GM12878 (cell line): ENCODE measurements around the gene NME7. TPM values are rescaled to one million over a fixed set of nuclear protein-coding genes. Genes with fewer than 3 reads are reported as not detected.

ENCODE experiments used
- ATAC-seq: fragments of 200-7000 bp; cut with Tn5 transposase; 3 replicates; pipeline ENCODE4 v1.9.1; 2020; ENCODE audit warnings: mild to moderate bottlenecking, moderate library complexity
- BruUV-seq: library from RNA; stranded (reverse); fragments of 400-500 nt; replicated peaks from 2 replicates; lab custom pipeline; 2021; lab: Mats Ljungman, UMichigan
- CTCF ChIA-PET: fragments of 300-600 bp; sonication (Branson Sonifier 250); formaldehyde crosslinking; extraction: SDS; loops from one replicate; lab custom pipeline; 2021; ENCODE audit warnings: inconsistent platforms; lab: Yijun Ruan, JAX
- POLR2A ChIA-PET: fragments of 350-600 bp; formaldehyde crosslinking; extraction: SDS; loops from one replicate; lab custom pipeline; 2021; ENCODE audit warnings: inconsistent platforms; lab: Charles Lee
- RAD21 ChIA-PET: fragments of 300-600 bp; sonication (Branson Sonifier 250); formaldehyde crosslinking; loops from one replicate; lab custom pipeline; 2023; ENCODE audit warnings: antibody characterized with exemption; ENCODE audit not compliant: unreplicated experiment; lab: Charles Lee
- SMC1A ChIA-PET: fragments of 300-600 bp; sonication (Branson Sonifier 250); formaldehyde crosslinking; loops from one replicate; lab custom pipeline; 2023; ENCODE audit not compliant: unreplicated experiment, uncharacterized antibody; lab: Charles Lee
- DNase-seq: peaks from one replicate; pipeline ENCODE4 v3.0.0-alpha.2; 2011; ENCODE audit warnings: low read depth, low spot score
- FAIRE-seq: peaks from 3 replicates; lab custom pipeline; 2011; peaks lifted over from hg19 to GRCh38; lab: Jason Lieb, UNC
- H2AFZ ChIP-seq: 2 replicates; pipeline ENCODE4 v1.6.0; 2011; ENCODE audit warnings: low read depth, low read length, control low read depth; ENCODE audit not compliant: control insufficient read depth
- H3K27ac ChIP-seq: 2 replicates; pipeline ENCODE4 v1.5.1; 2011; ENCODE audit warnings: control low read depth; ENCODE audit not compliant: control insufficient read depth, insufficient read depth
- H3K27me3 ChIP-seq, 2 experiments: replicated peaks in 1 of 2; 2 replicates each; pipeline versions ENCODE4 v1.6.0 to v1.6.1; 2011; ENCODE audit warnings: low read length in 1 of 2; ENCODE audit not compliant: control insufficient read depth in 2 of 2, insufficient read depth in 2 of 2
- H3K36me3 ChIP-seq, 2 experiments: 2 replicates each; pipeline ENCODE4 v1.5.1; 2011; ENCODE audit warnings: low read length in 1 of 2; ENCODE audit not compliant: control insufficient read depth in 2 of 2, insufficient read depth in 2 of 2
- H3K4me1 ChIP-seq: 2 replicates; pipeline ENCODE4 v1.6.1; 2011; ENCODE audit warnings: mild to moderate bottlenecking, low read length, moderate library complexity, mixed read lengths; ENCODE audit not compliant: control insufficient read depth, insufficient read depth
- H3K4me2 ChIP-seq: 2 replicates; pipeline ENCODE4 v1.6.0; 2011; ENCODE audit warnings: control low read depth; ENCODE audit not compliant: control insufficient read depth, insufficient read depth
- H3K4me3 ChIP-seq: fragments of 200-600 bp; sonication (generic); 2 replicates; pipeline ENCODE4 v1.5.1; 2016
- H3K79me2 ChIP-seq: 2 replicates; pipeline ENCODE4 v1.6.0; 2011; ENCODE audit warnings: low read length; ENCODE audit not compliant: control insufficient read depth, insufficient read depth
- H3K9ac ChIP-seq: 2 replicates; pipeline ENCODE4 v1.8.0; 2011; ENCODE audit warnings: low read length, control low read depth, mixed read lengths; ENCODE audit not compliant: control insufficient read depth, insufficient read depth
- H3K9me3 ChIP-seq: replicated peaks from 3 replicates; pipeline ENCODE4 v1.5.1; 2011; ENCODE audit warnings: mild to moderate bottlenecking, low read length; ENCODE audit not compliant: control insufficient read depth, insufficient read depth
- H4K20me1 ChIP-seq: 2 replicates; pipeline ENCODE4 v1.6.0; 2011; ENCODE audit not compliant: control insufficient read depth, insufficient read depth
- DPF2 ChIP-seq: fragments of 450-650 bp; IDR thresholded peaks from 2 replicates; pipeline ENCODE4 v1.6.1; 2017; ENCODE audit warnings: mild to moderate bottlenecking
- FOS ChIP-seq: IDR thresholded peaks from 3 replicates; pipeline ENCODE4 v1.6.1; 2011; ENCODE audit warnings: borderline replicate concordance; ENCODE audit not compliant: insufficient read length; ENCODE audit errors: extremely low read depth
- JUND ChIP-seq: IDR thresholded peaks from 2 replicates; pipeline ENCODE4 v1.6.1; 2012; ENCODE audit warnings: low read depth, mild to moderate bottlenecking, low read length, improper control_type of control experiment, moderate library complexity
- LARP7 ChIP-seq: fragments of 450-650 bp; IDR thresholded peaks from 2 replicates; pipeline ENCODE4 v1.6.1; 2017; ENCODE audit warnings: mild to moderate bottlenecking
- MEF2A ChIP-seq: IDR thresholded peaks from 2 replicates; pipeline ENCODE4 v1.6.1; 2011; ENCODE audit warnings: low read depth, mild to moderate bottlenecking, low read length, moderate library complexity; ENCODE audit not compliant: insufficient read depth
- MTA3 ChIP-seq: IDR thresholded peaks from 2 replicates; pipeline ENCODE4 v1.6.1; 2012; ENCODE audit warnings: low read length, inconsistent platforms, borderline replicate concordance
- POLR2AphosphoS5 ChIP-seq: IDR thresholded peaks from 2 replicates; pipeline ENCODE4 v1.6.1; 2011; ENCODE audit warnings: mild to moderate bottlenecking, low read length, inconsistent platforms
- RAD21 ChIP-seq: IDR thresholded peaks from 2 replicates; pipeline ENCODE4 v1.6.1; 2011; ENCODE audit warnings: mild to moderate bottlenecking, low read depth, low read length, moderate library complexity; ENCODE audit not compliant: insufficient read depth
- RAD51 ChIP-seq: fragments of 450-650 bp; IDR thresholded peaks from 2 replicates; pipeline ENCODE4 v1.6.1; 2016; ENCODE audit warnings: moderate library complexity, mild to moderate bottlenecking, inconsistent platforms
- SMARCA5 ChIP-seq: fragments of 450-650 bp; IDR thresholded peaks from 2 replicates; pipeline ENCODE4 v1.6.1; 2017; ENCODE audit warnings: mild to moderate bottlenecking
- ZNF24 ChIP-seq: fragments of 450-650 bp; IDR thresholded peaks from 2 replicates; pipeline ENCODE4 v1.6.1; 2017; ENCODE audit warnings: antibody characterized with exemption, mild to moderate bottlenecking
- WGBS: methylation state at CpG from one replicate; pipeline ENCODE4 v1.1.6; 2016; ENCODE audit warnings: low lambda C conversion rate; ENCODE audit not compliant: insufficient replicate concordance, insufficient coverage; ENCODE audit errors: missing lambda C conversion rate; 5-methylcytosine and 5-hydroxymethylcytosine counted together
- in situ Hi-C: fragments of 300-500 bp; cut with MboI; formaldehyde crosslinking; loops from 9 replicates; pipeline ENCODE4 v1.14.3; 2018; ENCODE audit warnings: mixed read lengths
- intact Hi-C: fragments of 100-400 bp; cut with micrococcal nuclease; formaldehyde crosslinking; loops from one replicate; pipeline ENCODE4 v1.14.2; 2022; ENCODE audit not compliant: unreplicated experiment
- polyA plus RNA-seq, 11 experiments: library from polyadenylated mRNA; depleted of rRNA in 4 of 11; unstranded in 6 of 11; stranded (reverse) in 5 of 11; fragments of >200 nt; fragmentation: Nextera tagmentation in 4 of 11; fragmentation: Illumina TruSeq in 1 of 11; extraction: Ambion mirVana in 4 of 11; extraction: Trizol in 1 of 11; gene quantifications; 1 replicate in 1 of 11; 2 replicates in 10 of 11; pipeline versions ENCODE4 v1.2.1 to v1.2.3, GENCODE V29; 2011 to 2016; ENCODE audit warnings: inconsistent platforms in 2 of 11, missing spikeins in 2 of 11, low read depth in 1 of 11
- total RNA-seq, 4 experiments: library from RNA; depleted of rRNA in 3 of 4; stranded (reverse); fragments of >200 nt in 3 of 4; fragmentation: Illumina TruSeq in 1 of 4; extraction: Trizol in 1 of 4; gene quantifications; 2 replicates each; pipeline versions ENCODE4 v1.2.1 to v1.2.3, GENCODE V29; 2013 to 2021
- TF ChIP-seq, protein P1 (sequence below): fragments of 450-650 bp; IDR thresholded peaks from 2 replicates; pipeline ENCODE4 v1.6.1; 2014; ENCODE audit warnings: mild to moderate bottlenecking

Gene NME7
- total and polyA plus RNA-seq, 10 of the 15 experiments (the other 5 are each of a cell fraction or from before 2014, with no cell fraction given) = 1.5 to 15.6 (median 7.2) TPM

DNA sequence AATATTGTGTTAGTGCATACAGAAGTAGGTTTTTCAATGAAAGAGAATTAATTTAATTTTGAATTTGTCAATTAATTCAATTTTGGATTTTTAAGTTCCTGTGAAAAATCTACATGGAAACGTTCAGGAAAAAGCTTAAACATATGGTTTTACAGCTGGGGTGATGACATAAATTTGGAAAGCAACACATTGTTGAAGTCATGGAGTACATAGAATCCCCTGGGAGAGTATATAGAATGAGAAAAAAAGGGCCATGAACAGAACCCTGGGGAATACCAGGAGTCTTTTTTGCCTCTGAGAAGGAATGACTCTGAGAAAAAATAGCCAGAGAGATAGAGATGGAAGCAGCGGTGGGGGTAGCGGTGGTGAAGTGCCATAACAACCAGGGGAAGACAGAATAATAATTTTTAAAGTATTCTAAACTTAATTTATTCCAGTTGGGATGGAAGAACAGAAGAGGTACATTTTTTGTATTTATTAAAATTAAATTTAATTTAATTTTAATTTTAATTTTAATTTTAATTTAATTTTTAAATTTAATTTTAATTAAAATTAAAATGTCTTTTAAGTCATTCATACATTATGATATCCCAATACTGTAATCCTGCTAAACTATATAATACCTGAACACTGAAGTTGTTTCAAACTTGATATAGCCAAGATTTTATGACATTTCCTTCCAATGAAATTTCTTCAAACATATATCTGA, 48.9 kb downstream of the NME7 start:
- DNase-seq (no peak), FAIRE-seq (no peak), ATAC-seq (no peak)
- BruUV-seq = no TSS peak
- POLR2A ChIA-PET = no interaction called here
- Histone ChIP-seq H4K20me1 (no peaks in the 10 kb centered on the region), H3K9ac (no peak overlapping the region), H3K79me2 (no peaks in the 10 kb centered on the region), H3K9me3 (no peaks in the 10 kb centered on the region), H3K27ac (no peak overlapping the region), H3K4me3 (no peak overlapping the region), H3K27me3 (no peaks in the 10 kb centered on the region), H3K4me2 (no peak overlapping the region), H3K4me1 (no peaks in the 10 kb centered on the region), H3K36me3 (no peaks in the 10 kb centered on the region), H2AFZ (no peak overlapping the region)
- SMC1A ChIA-PET = interaction anchor here (1.0 kb wide), 1 partner anchor 8 kb away, joined by 4 read pairs; no protein-coding TSS in a partner anchor
- RAD21 ChIA-PET = interaction anchor here (0.7 kb wide), 1 partner anchor 8 kb away, joined by 3 read pairs; no protein-coding TSS in a partner anchor
- TF ChIP-seq RAD51 = no peak
- no peak for TF ChIP-seq RAD21
- no peak for TF ChIP-seq POLR2AphosphoS5
- TF ChIP-seq SMARCA5 = no peak
- TF ChIP-seq JUND = no peak
- TF ChIP-seq ZNF24 = no peak
- TF ChIP-seq, protein P1, sequence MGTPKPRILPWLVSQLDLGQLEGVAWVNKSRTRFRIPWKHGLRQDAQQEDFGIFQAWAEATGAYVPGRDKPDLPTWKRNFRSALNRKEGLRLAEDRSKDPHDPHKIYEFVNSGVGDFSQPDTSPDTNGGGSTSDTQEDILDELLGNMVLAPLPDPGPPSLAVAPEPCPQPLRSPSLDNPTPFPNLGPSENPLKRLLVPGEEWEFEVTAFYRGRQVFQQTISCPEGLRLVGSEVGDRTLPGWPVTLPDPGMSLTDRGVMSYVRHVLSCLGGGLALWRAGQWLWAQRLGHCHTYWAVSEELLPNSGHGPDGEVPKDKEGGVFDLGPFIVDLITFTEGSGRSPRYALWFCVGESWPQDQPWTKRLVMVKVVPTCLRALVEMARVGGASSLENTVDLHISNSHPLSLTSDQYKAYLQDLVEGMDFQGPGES = no peak
- TF ChIP-seq MEF2A = no peak
- TF ChIP-seq DPF2 = no peak
- no peak for TF ChIP-seq MTA3
- no peak for TF ChIP-seq FOS
- TF ChIP-seq LARP7 = no peak
- whole genome bisulfite sequencing = 67% methylated on average over 3 of the region's 3 CpGs
- CTCF ChIA-PET = no interaction called here
- in situ Hi-C loops (no loop called here), intact Hi-C loops (no loop called here)
